GM03348 (cell line): ENCODE data around the gene INO80.
"Not testable (repeated sequence)": the region's sequence is repeated elsewhere in the genome, so short reads cannot be mapped to it uniquely, and the experiment has no call there.

Experiments
- DNase-seq: peaks from one replicate; pipeline ENCODE4 v3.0.0; 2012; ENCODE audit warnings: low spot score

Gene INO80

GRCh38 chr15:41121951-41122350, 5.9 kb upstream of the INO80 start:
- DNase-seq: no peak

GRCh38 chr15:41116962-41117252, 827 bp upstream of the INO80 start:
- DNase-seq: no peak

GRCh38 chr15:41115652-41116115, 396 bp downstream of the INO80 start:
- peak; percentile 88 for DNase-seq

DNA sequence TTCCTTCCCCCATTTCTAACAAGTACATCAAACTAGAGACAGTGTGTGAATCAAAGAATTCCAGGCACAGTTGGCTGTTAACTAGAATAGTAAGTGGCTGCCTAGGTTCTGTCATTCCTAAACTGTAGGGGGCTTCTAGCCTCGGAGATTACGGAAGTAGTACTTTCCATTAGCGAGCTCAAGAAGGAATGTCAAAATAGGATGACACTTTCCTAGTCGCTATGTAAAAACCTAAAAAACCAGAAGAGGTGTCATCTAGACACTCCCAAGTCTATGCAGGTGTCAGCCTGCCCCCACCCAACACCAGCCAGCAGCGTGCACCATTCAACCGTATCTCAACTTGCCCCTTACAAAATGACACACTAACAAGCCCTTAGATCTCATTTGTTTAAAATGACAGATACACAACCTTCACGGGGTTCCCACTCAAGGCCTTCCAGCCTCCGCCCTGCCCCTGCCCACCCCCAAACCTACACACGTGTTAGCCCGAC, 874 bp downstream of the INO80 start:
- peak; percentile 40 for DNase-seq

- no peak for DNase-seq
Measured at GRCh38 chr15:41106947-41107346, 9.1 kb downstream of the INO80 start.

GRCh38 chr15:41105348-41106334, 10.4 kb downstream of the INO80 start:
- no peak for DNase-seq

DNA sequence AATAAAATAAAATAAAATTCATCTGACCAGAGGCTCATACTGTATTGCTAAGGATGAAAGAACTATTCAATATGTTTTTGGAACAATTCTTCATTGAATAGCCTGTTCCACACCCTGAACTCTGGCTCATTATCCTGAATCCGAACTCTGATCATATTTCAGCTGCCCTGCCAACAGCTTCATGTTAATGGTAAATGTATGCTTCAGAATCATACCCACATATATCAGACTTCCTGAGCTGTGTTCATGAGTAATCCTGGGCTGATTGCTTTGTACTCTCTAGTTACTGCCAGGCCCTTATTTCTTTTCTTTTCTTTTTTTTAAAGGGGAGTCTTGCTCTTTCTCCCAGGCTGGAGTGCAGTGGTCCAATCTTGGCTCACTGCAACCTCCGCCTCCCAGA, 11.8 kb downstream of the INO80 start:
- peak; percentile 49 for DNase-seq

DNA sequence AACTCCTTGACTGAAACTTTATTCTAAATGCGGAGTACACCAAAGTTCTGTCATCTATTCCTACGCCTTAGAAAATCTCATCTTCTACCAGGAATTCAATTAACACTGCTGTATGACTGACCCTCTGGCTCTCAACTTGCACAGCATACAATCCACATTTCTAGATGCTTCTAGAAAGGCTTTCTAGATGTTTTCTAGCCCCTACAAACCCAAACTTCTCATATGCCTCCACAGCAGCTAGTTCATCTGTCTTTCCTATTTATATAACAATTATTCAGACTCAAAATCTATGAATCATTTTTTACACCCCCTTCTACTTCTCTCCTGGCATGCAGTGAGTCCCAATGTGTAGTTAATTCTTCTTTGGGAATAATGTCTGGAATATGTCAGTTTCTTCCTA, 13.2 kb downstream of the INO80 start:
- DNase-seq: no peak

- no peak for DNase-seq
Measured at GRCh38 chr15:41096178-41096577, 19.9 kb downstream of the INO80 start.

DNA sequence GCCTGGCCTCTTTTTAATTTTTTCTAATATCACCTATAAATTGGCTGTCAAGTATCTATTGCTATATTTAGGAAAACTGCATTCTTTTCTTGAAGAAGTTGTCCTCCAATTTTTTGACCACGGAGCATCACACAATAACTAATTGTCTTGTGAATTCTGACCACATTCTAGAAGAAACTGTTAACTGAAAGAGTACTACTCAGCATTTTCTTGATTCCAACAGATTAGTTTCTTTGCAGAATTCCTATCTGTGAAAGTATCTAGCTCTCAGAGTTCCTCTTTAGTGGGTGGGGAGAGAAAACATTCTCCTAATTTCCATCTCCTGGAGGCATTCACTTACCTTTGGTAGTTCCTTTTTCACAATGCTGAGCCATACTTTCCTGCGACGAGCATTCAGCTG, 31.1 kb downstream of the INO80 start:
- no peak for DNase-seq

- DNase-seq: no peak
Measured at GRCh38 chr15:41080144-41080543, 35.9 kb downstream of the INO80 start.

DNA sequence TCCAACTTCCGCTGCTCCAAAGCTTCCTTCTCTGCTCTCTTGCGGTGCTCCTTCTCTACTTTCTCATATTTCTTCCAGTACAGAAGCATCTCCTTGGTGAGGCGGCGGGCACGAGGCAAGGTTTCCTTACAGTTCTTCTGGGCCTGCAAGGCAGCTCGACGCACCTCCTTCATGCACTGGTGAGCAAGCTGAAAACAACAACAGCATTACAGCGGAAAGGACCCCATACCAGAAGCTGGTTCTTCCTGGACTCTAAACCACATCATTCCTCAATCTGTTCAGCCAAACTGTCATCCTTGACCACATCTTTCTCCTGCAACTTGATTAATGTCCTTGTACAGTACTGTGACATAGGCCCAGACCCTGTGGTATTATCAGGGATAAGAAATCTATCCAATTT, 36.4 kb downstream of the INO80 start:
- DNase-seq: no peak

GRCh38 chr15:41078879-41079278, 37.2 kb downstream of the INO80 start:
- not testable (repeated sequence) for DNase-seq

- DNase-seq: no peak
Measured at GRCh38 chr15:41078125-41078524, 38.0 kb downstream of the INO80 start.

GRCh38 chr15:41073028-41073427, 43.1 kb downstream of the INO80 start:
- no peak for DNase-seq

GRCh38 chr15:41072013-41072412, 44.1 kb downstream of the INO80 start:
- DNase-seq: no peak

DNA sequence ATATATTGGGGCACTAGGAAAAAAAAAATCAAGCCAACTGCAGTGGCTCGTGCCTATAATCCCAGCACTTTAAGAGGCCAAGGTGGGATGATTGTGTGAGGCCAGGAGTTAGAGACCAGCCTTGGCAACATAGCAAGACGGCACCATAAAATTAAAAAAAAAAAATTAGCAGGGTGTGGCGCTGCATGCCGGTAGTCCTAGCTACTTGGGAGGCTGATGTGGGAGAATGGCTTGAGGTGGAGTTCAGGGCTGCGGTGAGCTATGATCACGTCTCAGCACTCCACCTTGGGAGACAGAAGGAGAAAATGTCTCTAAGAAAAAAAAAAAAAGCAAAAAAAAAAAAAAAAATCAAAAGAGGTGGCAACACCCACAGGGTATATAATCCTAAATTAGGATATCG, 49.6 kb downstream of the INO80 start:
- DNase-seq: no peak

- no peak for DNase-seq
Measured at GRCh38 chr15:41061667-41062066, 54.4 kb downstream of the INO80 start.

- no peak for DNase-seq
Measured at GRCh38 chr15:41060505-41060904, 55.6 kb downstream of the INO80 start.

GRCh38 chr15:41056810-41057209, 59.3 kb downstream of the INO80 start:
- DNase-seq: no peak

DNA sequence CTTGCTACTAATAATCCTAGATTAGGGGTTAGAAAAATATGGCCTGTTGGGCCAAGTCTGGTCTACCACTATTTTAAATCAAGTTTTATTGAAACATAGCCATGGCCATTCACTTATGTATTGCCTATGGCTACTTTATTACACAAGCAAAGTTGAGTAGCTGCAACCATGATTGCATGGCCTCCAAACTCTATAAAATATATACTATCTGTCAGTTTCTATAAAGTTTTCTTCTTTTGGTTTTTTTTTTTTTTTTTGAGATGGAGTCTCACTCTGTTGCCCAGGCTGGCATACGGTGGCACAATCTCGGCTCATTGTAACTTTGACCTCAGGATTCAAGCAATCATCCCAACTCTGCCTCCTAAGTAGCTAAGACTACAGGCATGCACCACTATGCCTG, 60.4 kb downstream of the INO80 start:
- no peak for DNase-seq

DNA sequence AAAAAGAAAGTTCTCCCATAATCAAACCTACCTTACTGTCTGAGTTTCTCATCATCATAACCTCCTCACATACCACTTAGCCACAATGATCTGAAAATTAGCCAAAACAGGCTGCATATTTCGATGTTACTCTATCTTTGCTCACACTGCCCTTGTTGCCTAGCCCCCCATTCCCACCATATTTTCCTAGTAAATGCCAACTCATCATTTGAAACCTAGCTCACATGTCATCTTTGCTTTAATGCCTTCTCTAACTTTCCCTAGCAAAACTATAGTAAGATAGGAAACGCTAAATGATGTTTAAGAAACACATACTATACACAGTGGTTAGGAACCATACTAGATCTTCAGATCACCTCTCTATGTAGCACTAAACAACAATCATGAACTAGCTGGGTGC, 64.9 kb downstream of the INO80 start:
- DNase-seq: no peak

GRCh38 chr15:41048852-41049251, 67.2 kb downstream of the INO80 start:
- DNase-seq: no peak

DNA sequence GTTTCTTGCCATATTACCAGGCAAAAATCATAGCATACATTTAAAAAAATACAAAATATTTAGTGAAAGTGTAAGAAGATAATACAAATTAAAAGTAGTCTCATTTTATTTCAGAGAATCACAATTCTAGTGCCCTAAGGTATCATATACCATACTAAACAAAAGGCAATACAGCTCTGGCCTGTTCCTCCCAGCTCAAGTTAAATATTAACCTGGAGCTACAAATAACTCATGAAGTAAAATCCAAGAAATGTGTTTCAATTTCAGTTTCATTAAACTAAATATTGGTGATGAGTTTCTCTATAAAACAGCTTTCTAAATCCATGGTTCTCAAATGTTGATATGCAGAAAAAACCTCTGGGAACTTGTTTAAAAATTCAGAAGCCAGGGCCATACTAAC, 67.7 kb downstream of the INO80 start:
- no peak for DNase-seq
